HCT116 (cell line): ENCODE measurements around the gene GPR75. TPM values are rescaled to one million over a fixed set of nuclear protein-coding genes. Genes with fewer than 3 reads are reported as not detected.

Experiments used
- ATAC-seq: fragments of 200-7000 bp; cut with Tn5 transposase; 2 replicates; pipeline ENCODE4 v1.9.1; 2020; ENCODE audit warnings: mild to moderate bottlenecking, moderate library complexity
- BruUV-seq: library from RNA; stranded (reverse); fragments of 400-500 nt; replicated peaks from 2 replicates; lab custom pipeline; 2021; lab: Mats Ljungman, UMichigan
- CTCF ChIA-PET: fragments of 300-600 bp; sonication (Branson Sonifier 250); formaldehyde crosslinking; loops from one replicate; lab custom pipeline; 2021; ENCODE audit warnings: antibody characterized with exemption; lab: Charles Lee
- POLR2A ChIA-PET: fragments of 300-600, 350-600 bp; sonication (Branson Sonifier 250); formaldehyde crosslinking; loops from one replicate; lab custom pipeline; 2021; ENCODE audit warnings: antibody characterized with exemption; lab: Charles Lee
- RAD21 ChIA-PET, 2 experiments: fragments of 300-600 bp; sonication (Branson Sonifier 250); formaldehyde crosslinking; loops; one replicate each; lab custom pipeline; 2023; ENCODE audit warnings: low total read pairs in 2 of 2; ENCODE audit not compliant: uncharacterized antibody in 2 of 2, unreplicated experiment in 2 of 2, low non-redundant PET in 1 of 2; lab: Charles Lee
- DNase-seq: peaks from one replicate; pipeline ENCODE4 v3.0.0-alpha.2; 2010; ENCODE audit warnings: low read depth, low spot score
- H2AFZ ChIP-seq: fragments of 200-600 bp; shearing (Covaris generic), sonication (generic); 2 replicates; pipeline ENCODE4 v1.6.1; 2017; ENCODE audit warnings: low read depth, mixed run types, mixed read lengths, antibody characterized with exemption, low read length; ENCODE audit not compliant: poor library complexity, severe bottlenecking
- H3K27ac ChIP-seq: 2 replicates; pipeline ENCODE4 v1.5.1; 2012; ENCODE audit warnings: low read depth, low read length
- H3K27me3 ChIP-seq: fragments of 200-600 bp; sonication (generic); 2 replicates; pipeline ENCODE4 v1.6.1; 2016; ENCODE audit warnings: mixed run types, low read length, mixed read lengths; ENCODE audit not compliant: insufficient read depth
- H3K36me3 ChIP-seq, 2 experiments: fragments of 200-500 bp in 1 of 2; fragments of 200-600 bp in 1 of 2; sonication (Bioruptor generic) in 1 of 2; sonication (generic) in 1 of 2; 2 replicates each; pipeline versions ENCODE4 v1.5.1 to v1.6.1; 2014 to 2016; ENCODE audit warnings: low read length in 2 of 2, inconsistent platforms in 1 of 2, mixed read lengths in 1 of 2, mixed run types in 1 of 2; ENCODE audit not compliant: insufficient read depth in 2 of 2, control insufficient read depth in 1 of 2
- H3K4me1 ChIP-seq, 2 experiments: fragments of 200-600 bp in 1 of 2; sonication (generic) in 1 of 2; 2 replicates each; pipeline versions ENCODE4 v1.5.1 to v1.6.1; 2012 to 2017; ENCODE audit warnings: low read length in 2 of 2, inconsistent platforms in 1 of 2, mild to moderate bottlenecking in 1 of 2, mixed read lengths in 1 of 2, mixed run types in 1 of 2, moderate library complexity in 1 of 2; ENCODE audit not compliant: insufficient read depth in 2 of 2, control insufficient read depth in 1 of 2
- H3K4me2 ChIP-seq: fragments of 200-600 bp; sonication (generic); 2 replicates; pipeline ENCODE4 v1.6.1; 2017; ENCODE audit warnings: mixed run types, low read length, mixed read lengths
- H3K4me3 ChIP-seq, 2 experiments: fragments of 200-600 bp in 1 of 2; sonication (generic) in 1 of 2; replicated peaks in 1 of 2; 2 replicates each; pipeline ENCODE4 v1.5.1; 2011 to 2016; ENCODE audit warnings: low read length in 2 of 2, control low read depth in 1 of 2, low read depth in 1 of 2, mild to moderate bottlenecking in 1 of 2, mixed read lengths in 1 of 2, mixed run types in 1 of 2
- H3K79me2 ChIP-seq: fragments of 200-600 bp; sonication (generic); 2 replicates; pipeline ENCODE4 v1.6.1; 2017; ENCODE audit warnings: mild to moderate bottlenecking, mixed run types, low read length, moderate library complexity, mixed read lengths; ENCODE audit not compliant: insufficient read depth
- H3K9ac ChIP-seq: fragments of 200-600 bp; sonication (generic); 2 replicates; pipeline ENCODE4 v1.6.1; 2016; ENCODE audit warnings: low read length, mixed read lengths
- H3K9me2 ChIP-seq: fragments of 200-600 bp; sonication (generic), shearing (Covaris generic); 2 replicates; pipeline ENCODE4 v1.6.1; 2017; ENCODE audit warnings: mixed run types, mild to moderate bottlenecking, moderate library complexity; ENCODE audit not compliant: insufficient read depth
- H3K9me3 ChIP-seq, 2 experiments: fragments of 200-500 bp in 1 of 2; fragments of 200-600 bp in 1 of 2; sonication (Bioruptor generic) in 1 of 2; sonication (generic) in 1 of 2; 2 replicates each; pipeline ENCODE4 v1.6.1; 2014 to 2017; ENCODE audit warnings: low read length in 2 of 2, mixed read lengths in 2 of 2, inconsistent platforms in 1 of 2, low read depth in 1 of 2, mild to moderate bottlenecking in 1 of 2, mixed run types in 1 of 2, moderate library complexity in 1 of 2; ENCODE audit not compliant: control insufficient read depth in 1 of 2, insufficient read depth in 1 of 2
- H4K20me1 ChIP-seq: fragments of 200-600 bp; sonication (generic), shearing (Covaris generic); 2 replicates; pipeline ENCODE4 v1.6.1; 2017; ENCODE audit warnings: mixed run types, mild to moderate bottlenecking, moderate library complexity; ENCODE audit not compliant: insufficient read depth
- ATF3 ChIP-seq: IDR thresholded peaks from 2 replicates; pipeline ENCODE4 v1.6.1; 2012
- CBX3 ChIP-seq: IDR thresholded peaks from 2 replicates; pipeline ENCODE4 v1.6.1; 2012; ENCODE audit warnings: low read depth
- ELF1 ChIP-seq: IDR thresholded peaks from 2 replicates; pipeline ENCODE4 v1.6.1; 2012; ENCODE audit warnings: low read depth, borderline replicate concordance
- EZH2 ChIP-seq: fragments of 200-600 bp; sonication (generic); IDR thresholded peaks from 2 replicates; pipeline ENCODE4 v1.6.1; 2017; ENCODE audit warnings: antibody characterized with exemption, mixed run types
- EZH2phosphoT487 ChIP-seq: fragments of 200-600 bp; IDR thresholded peaks from 2 replicates; pipeline ENCODE4 v1.6.1; 2018; ENCODE audit warnings: antibody characterized with exemption, borderline replicate concordance
- JUND ChIP-seq: IDR thresholded peaks from 2 replicates; pipeline ENCODE4 v1.6.1; 2012
- POLR2AphosphoS5 ChIP-seq: IDR thresholded peaks from 2 replicates; pipeline ENCODE4 v1.6.1; 2011; ENCODE audit warnings: mild to moderate bottlenecking, low read depth, low read length, moderate library complexity
- RAD21 ChIP-seq: IDR thresholded peaks from 2 replicates; pipeline ENCODE4 v1.6.1; 2012; ENCODE audit warnings: low read depth, mild to moderate bottlenecking
- SIN3A ChIP-seq: IDR thresholded peaks from 2 replicates; pipeline ENCODE4 v1.6.1; 2012; ENCODE audit warnings: low read depth
- SP1 ChIP-seq: IDR thresholded peaks from 2 replicates; pipeline ENCODE4 v1.6.1; 2012; ENCODE audit warnings: low read depth
- SRF ChIP-seq: IDR thresholded peaks from 2 replicates; pipeline ENCODE4 v1.6.1; 2012; ENCODE audit warnings: low read depth
- TCF7L2 ChIP-seq: IDR thresholded peaks from 2 replicates; pipeline ENCODE4 v1.7.0; 2011; ENCODE audit warnings: borderline replicate concordance, inconsistent platforms; ENCODE audit not compliant: insufficient read depth, insufficient read length; ENCODE audit errors: extremely low read depth
- YY1 ChIP-seq: IDR thresholded peaks from 2 replicates; pipeline ENCODE4 v1.6.1; 2011; ENCODE audit warnings: low read length, low read depth, moderate library complexity, mild to moderate bottlenecking; ENCODE audit not compliant: insufficient replicate concordance; ENCODE audit errors: extremely low read depth
- ZFX ChIP-seq: fragments of 450-650 bp; IDR thresholded peaks from 2 replicates; pipeline ENCODE4 v1.6.1; 2017
- ZNF274 ChIP-seq: fragments of 200-500 bp; sonication (Bioruptor generic); IDR thresholded peaks from 2 replicates; pipeline ENCODE4 v1.6.1; 2014; ENCODE audit warnings: mild to moderate bottlenecking, low read depth, low read length, inconsistent platforms
- intact Hi-C: fragments of 100-400 bp; cut with micrococcal nuclease; formaldehyde crosslinking; loops from 2 replicates; pipeline ENCODE4 v1.10.0; 2022
- total RNA-seq: library from RNA; stranded (reverse); gene quantifications from one replicate; pipeline ENCODE4 v1.2.1, GENCODE V29; 2021; ENCODE audit not compliant: unreplicated experiment
- TF ChIP-seq, protein P1 (sequence below): IDR thresholded peaks from 2 replicates; pipeline ENCODE4 v1.6.1; 2011; ENCODE audit warnings: mild to moderate bottlenecking, low read length, moderate library complexity; ENCODE audit not compliant: insufficient replicate concordance; ENCODE audit errors: extremely low read depth
- TF ChIP-seq, protein P2 (sequence below): IDR thresholded peaks from 2 replicates; pipeline ENCODE4 v1.6.1; 2012

Gene GPR75
- total RNA-seq, 1 experiment from 2014 or later = 1.2 TPM

DNA sequence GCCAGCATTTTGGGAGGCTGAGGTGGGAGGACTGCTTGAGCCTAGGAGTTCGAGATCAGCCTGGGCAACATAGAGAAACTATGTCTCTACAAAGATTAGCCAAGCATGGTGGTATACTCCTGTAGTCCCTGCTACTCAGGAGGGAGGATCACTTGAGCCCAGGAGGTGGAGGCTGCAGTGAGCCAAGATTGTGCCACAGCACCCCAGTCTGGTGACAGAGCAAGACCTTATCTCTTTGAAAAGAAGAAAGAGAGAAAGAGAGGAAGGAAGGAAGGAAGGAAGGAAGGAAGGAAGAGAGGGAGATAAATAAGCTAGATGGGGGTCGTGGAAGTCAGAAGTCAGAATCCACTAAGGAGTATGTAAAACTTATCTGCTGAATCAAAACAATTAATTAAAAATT, 16.2 kb downstream of the GPR75 start:
- no peak overlapping the region for H3K4me2 ChIP-seq
- no peaks in the 10 kb centered on the region for H3K9me3 ChIP-seq
- ChIA-PET CTCF (no interaction called here), POLR2A (no interaction called here), RAD21 (no interaction called here)
- no peak overlapping the region for H2AFZ ChIP-seq
- BruUV-seq = no TSS peak
- H3K4me1 ChIP-seq = no peaks in the 10 kb centered on the region
- no peaks in the 10 kb centered on the region for H3K36me3 ChIP-seq
- intact Hi-C loops = no loop called here
- no peaks in the 10 kb centered on the region for H3K79me2 ChIP-seq
- no peak overlapping the region for H3K27ac ChIP-seq
- no peaks in the 10 kb centered on the region for H4K20me1 ChIP-seq
- H3K9me2 ChIP-seq = no peaks in the 10 kb centered on the region
- H3K4me3 ChIP-seq = no peak overlapping the region
- ATAC-seq = no peak
- TF ChIP-seq RAD21 (no peak), POLR2AphosphoS5 (no peak), ELF1 (no peak), ZFX (no peak), ATF3 (no peak), SIN3A (no peak), JUND (no peak)
- H3K9ac ChIP-seq = no peak overlapping the region
- H3K27me3 ChIP-seq = no peaks in the 10 kb centered on the region
- no peak for DNase-seq

DNA sequence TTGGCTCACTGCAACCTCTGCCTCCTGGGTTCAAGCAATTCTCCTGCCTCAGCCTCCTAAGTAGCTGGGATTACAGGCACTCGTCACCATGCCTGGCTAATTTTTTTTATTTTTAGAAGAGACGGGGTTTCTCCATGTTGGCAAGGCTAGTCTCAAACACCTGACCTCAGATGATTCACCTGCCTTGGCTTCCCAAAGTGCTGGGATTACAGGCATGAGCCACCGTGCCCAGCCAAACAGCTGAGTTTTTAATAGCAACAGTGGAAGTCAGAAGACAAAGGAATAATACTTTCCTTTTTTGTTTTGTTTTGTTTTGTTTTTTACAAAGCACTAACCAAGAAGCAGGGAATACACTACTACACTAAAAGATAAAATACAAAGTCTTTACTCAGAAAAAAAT, 16.9 kb downstream of the GPR75 start:
- ChIA-PET CTCF (no interaction called here), POLR2A (no interaction called here), RAD21 (no interaction called here)
- Histone ChIP-seq H4K20me1 (no peaks in the 10 kb centered on the region), H3K79me2 (no peaks in the 10 kb centered on the region), H3K9me2 (no peaks in the 10 kb centered on the region), H3K4me3 (no peak overlapping the region), H3K4me2 (no peak overlapping the region), H3K27ac (no peak overlapping the region), H3K36me3 (no peaks in the 10 kb centered on the region), H3K4me1 (no peaks in the 10 kb centered on the region), H3K27me3 (no peaks in the 10 kb centered on the region), H3K9ac (no peak overlapping the region), H2AFZ (no peak overlapping the region), H3K9me3 (no peaks in the 10 kb centered on the region)
- no TSS peak for BruUV-seq
- no peak for TF ChIP-seq YY1
- TF ChIP-seq ELF1 = no peak
- TF ChIP-seq, protein P1, sequence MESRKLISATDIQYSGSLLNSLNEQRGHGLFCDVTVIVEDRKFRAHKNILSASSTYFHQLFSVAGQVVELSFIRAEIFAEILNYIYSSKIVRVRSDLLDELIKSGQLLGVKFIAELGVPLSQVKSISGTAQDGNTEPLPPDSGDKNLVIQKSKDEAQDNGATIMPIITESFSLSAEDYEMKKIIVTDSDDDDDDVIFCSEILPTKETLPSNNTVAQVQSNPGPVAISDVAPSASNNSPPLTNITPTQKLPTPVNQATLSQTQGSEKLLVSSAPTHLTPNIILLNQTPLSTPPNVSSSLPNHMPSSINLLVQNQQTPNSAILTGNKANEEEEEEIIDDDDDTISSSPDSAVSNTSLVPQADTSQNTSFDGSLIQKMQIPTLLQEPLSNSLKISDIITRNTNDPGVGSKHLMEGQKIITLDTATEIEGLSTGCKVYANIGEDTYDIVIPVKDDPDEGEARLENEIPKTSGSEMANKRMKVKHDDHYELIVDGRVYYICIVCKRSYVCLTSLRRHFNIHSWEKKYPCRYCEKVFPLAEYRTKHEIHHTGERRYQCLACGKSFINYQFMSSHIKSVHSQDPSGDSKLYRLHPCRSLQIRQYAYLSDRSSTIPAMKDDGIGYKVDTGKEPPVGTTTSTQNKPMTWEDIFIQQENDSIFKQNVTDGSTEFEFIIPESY = no peak
- TF ChIP-seq EZH2phosphoT487 = no peak
- TF ChIP-seq, protein P2, sequence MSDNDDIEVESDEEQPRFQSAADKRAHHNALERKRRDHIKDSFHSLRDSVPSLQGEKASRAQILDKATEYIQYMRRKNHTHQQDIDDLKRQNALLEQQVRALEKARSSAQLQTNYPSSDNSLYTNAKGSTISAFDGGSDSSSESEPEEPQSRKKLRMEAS = no peak
- TF ChIP-seq ATF3 = no peak
- TF ChIP-seq EZH2 = no peak
- no peak for TF ChIP-seq ZNF274
- no peak for TF ChIP-seq SRF
- no peak for TF ChIP-seq SIN3A
- no peak for TF ChIP-seq SP1
- TF ChIP-seq TCF7L2 = no peak
- no peak for TF ChIP-seq CBX3
- ATAC-seq (no peak), DNase-seq (no peak)
- intact Hi-C loops = no loop called here
